ENCODE measurements around the gene CNTNAP2.

The CNTNAP2 gene

GRCh38 chr7:147941381-147941780 is 1824.8 kb downstream of the CNTNAP2 start:
- H3K79me1 ChIP-seq (ENCODE audit: low read length), result no peaks in the 10 kb centered on the region
- no peak overlapping the region for H3K23ac ChIP-seq (ENCODE audit: low read length)
- no peak overlapping the region for H2BK5ac ChIP-seq (ENCODE audit: low read depth, low read length, poor library complexity)
- no peak overlapping the region for H3K4ac ChIP-seq (ENCODE audit: low read depth, low read length)
- H3K27me3 ChIP-seq (ENCODE audit: insufficient read depth, low read length), result no peaks in the 10 kb centered on the region
- no peak overlapping the region for H4K8ac ChIP-seq (ENCODE audit: low read depth, low read length)
- H3K4me1 ChIP-seq (ENCODE audit: control insufficient read depth in 1 of 2, insufficient read depth in 2 of 2, low read length in 2 of 2), result no peaks in the 10 kb centered on the region
- H3K4me3 ChIP-seq (ENCODE audit: low read depth, low read length), result no peak overlapping the region
- H3K4me2 ChIP-seq (ENCODE audit: low read length), result no peak overlapping the region
- no peak overlapping the region for H2BK12ac ChIP-seq (ENCODE audit: low read length)
- H2AFZ ChIP-seq (ENCODE audit: insufficient read depth, low read length, poor library complexity), result no peak overlapping the region
- no peak for DNase-seq
- H4K12ac ChIP-seq (ENCODE audit: low read depth, low read length), result no peak overlapping the region
- no CpG with 5 or more reads among the region's 3 CpGs for WGBS (ENCODE audit: extremely low coverage, insufficient coverage, insufficient read length)
- H3K14ac ChIP-seq (ENCODE audit: low read length), result no peak overlapping the region
- H3K9me3 ChIP-seq (ENCODE audit: insufficient read depth, low read depth, low read length), result no peaks in the 10 kb centered on the region
- no peak overlapping the region for H2AK5ac ChIP-seq (ENCODE audit: low read length)
- H3K79me2 ChIP-seq (ENCODE audit: control insufficient read depth, insufficient read depth, low read length, poor library complexity), result no peaks in the 10 kb centered on the region
- H4K91ac ChIP-seq (ENCODE audit: low read depth, low read length), result no peak overlapping the region
- no peak overlapping the region for H2BK120ac ChIP-seq (ENCODE audit: insufficient read depth, low read length, poor library complexity)
- no peak overlapping the region for H3K18ac ChIP-seq (ENCODE audit: low read length)
- H3K27ac ChIP-seq (ENCODE audit: low read depth, low read length), result no peak overlapping the region
- no peaks in the 10 kb centered on the region for H3K36me3 ChIP-seq (ENCODE audit: control insufficient read depth in 1 of 2, insufficient read depth in 2 of 2, low read length in 2 of 2)
- H3K9ac ChIP-seq (ENCODE audit: low read length), result no peak overlapping the region

- H3K23ac ChIP-seq (ENCODE audit: low read length), result no peak overlapping the region
- no peaks in the 10 kb centered on the region for H3K36me3 ChIP-seq (ENCODE audit: control insufficient read depth in 1 of 2, insufficient read depth in 2 of 2, low read length in 2 of 2)
- no peak overlapping the region for H4K91ac ChIP-seq (ENCODE audit: low read depth, low read length)
- no peak overlapping the region for H3K14ac ChIP-seq (ENCODE audit: low read length)
- H3K9me3 ChIP-seq (ENCODE audit: insufficient read depth, low read depth, low read length), result no peaks in the 10 kb centered on the region
- no peak overlapping the region for H2BK120ac ChIP-seq (ENCODE audit: insufficient read depth, low read length, poor library complexity)
- no peak overlapping the region for H2AK5ac ChIP-seq (ENCODE audit: low read length)
- no peak overlapping the region for H4K8ac ChIP-seq (ENCODE audit: low read depth, low read length)
- H3K9ac ChIP-seq (ENCODE audit: low read length), result no peak overlapping the region
- H3K4me1 ChIP-seq (ENCODE audit: control insufficient read depth in 1 of 2, insufficient read depth in 2 of 2, low read length in 2 of 2), result no peaks in the 10 kb centered on the region
- no peak for DNase-seq
- H3K4me3 ChIP-seq (ENCODE audit: low read depth, low read length), result no peak overlapping the region
- H4K12ac ChIP-seq (ENCODE audit: low read depth, low read length), result no peak overlapping the region
- no peak overlapping the region for H3K27ac ChIP-seq (ENCODE audit: low read depth, low read length)
- H3K79me1 ChIP-seq (ENCODE audit: low read length), result no peaks in the 10 kb centered on the region
- no peak overlapping the region for H3K4ac ChIP-seq (ENCODE audit: low read depth, low read length)
- H3K79me2 ChIP-seq (ENCODE audit: control insufficient read depth, insufficient read depth, low read length, poor library complexity), result no peaks in the 10 kb centered on the region
- no peak overlapping the region for H3K4me2 ChIP-seq (ENCODE audit: low read length)
- no peak overlapping the region for H2BK5ac ChIP-seq (ENCODE audit: low read depth, low read length, poor library complexity)
- no peak overlapping the region for H2BK12ac ChIP-seq (ENCODE audit: low read length)
- H2AFZ ChIP-seq (ENCODE audit: insufficient read depth, low read length, poor library complexity), result no peak overlapping the region
- WGBS (ENCODE audit: extremely low coverage, insufficient coverage, insufficient read length), result no CpG with 5 or more reads among the region's 2 CpGs
- no peak overlapping the region for H3K18ac ChIP-seq (ENCODE audit: low read length)
- H3K27me3 ChIP-seq (ENCODE audit: insufficient read depth, low read length), result no peaks in the 10 kb centered on the region
Observed at GRCh38 chr7:147944321-147944720, 1827.7 kb downstream of the CNTNAP2 start.

- Histone ChIP-seq H4K8ac (ENCODE audit: low read depth, low read length) (no peak overlapping the region), H2BK5ac (ENCODE audit: low read depth, low read length, poor library complexity) (no peak overlapping the region), H3K4ac (ENCODE audit: low read depth, low read length) (no peak overlapping the region), H2BK12ac (ENCODE audit: low read length) (no peak overlapping the region), H3K27ac (ENCODE audit: low read depth, low read length) (no peak overlapping the region), H3K36me3 (ENCODE audit: control insufficient read depth in 1 of 2, insufficient read depth in 2 of 2, low read length in 2 of 2) (no peaks in the 10 kb centered on the region), H3K9me3 (ENCODE audit: insufficient read depth, low read depth, low read length) (no peaks in the 10 kb centered on the region), H4K12ac (ENCODE audit: low read depth, low read length) (no peak overlapping the region), H3K23ac (ENCODE audit: low read length) (no peak overlapping the region), H4K91ac (ENCODE audit: low read depth, low read length) (no peak overlapping the region), H2AK5ac (ENCODE audit: low read length) (no peak overlapping the region), H3K79me2 (ENCODE audit: control insufficient read depth, insufficient read depth, low read length, poor library complexity) (no peaks in the 10 kb centered on the region), H3K79me1 (ENCODE audit: low read length) (no peaks in the 10 kb centered on the region), H3K14ac (ENCODE audit: low read length) (no peak overlapping the region), H3K4me1 (ENCODE audit: control insufficient read depth in 1 of 2, insufficient read depth in 2 of 2, low read length in 2 of 2) (no peaks in the 10 kb centered on the region), H3K18ac (ENCODE audit: low read length) (no peak overlapping the region), H3K27me3 (ENCODE audit: insufficient read depth, low read length) (no peaks in the 10 kb centered on the region), H2BK120ac (ENCODE audit: insufficient read depth, low read length, poor library complexity) (no peak overlapping the region), H3K4me2 (ENCODE audit: low read length) (no peak overlapping the region), H3K4me3 (ENCODE audit: low read depth, low read length) (no peak overlapping the region), H2AFZ (ENCODE audit: insufficient read depth, low read length, poor library complexity) (no peak overlapping the region), H3K9ac (ENCODE audit: low read length) (no peak overlapping the region)
- no peak for DNase-seq
- WGBS (ENCODE audit: extremely low coverage, insufficient coverage, insufficient read length), result no CpG with 5 or more reads among the region's 6 CpGs
Observed at GRCh38 chr7:147952918-147953317, 1836.3 kb downstream of the CNTNAP2 start.

- no peak overlapping the region for H3K23ac ChIP-seq (ENCODE audit: low read length)
- H3K4me1 ChIP-seq (ENCODE audit: control insufficient read depth in 1 of 2, insufficient read depth in 2 of 2, low read length in 2 of 2), result no peaks in the 10 kb centered on the region
- H4K12ac ChIP-seq (ENCODE audit: low read depth, low read length), result no peak overlapping the region
- H3K27ac ChIP-seq (ENCODE audit: low read depth, low read length), result no peak overlapping the region
- no peaks in the 10 kb centered on the region for H3K9me3 ChIP-seq (ENCODE audit: insufficient read depth, low read depth, low read length)
- H3K9ac ChIP-seq (ENCODE audit: low read length), result no peak overlapping the region
- H3K18ac ChIP-seq (ENCODE audit: low read length), result no peak overlapping the region
- no peak overlapping the region for H2AFZ ChIP-seq (ENCODE audit: insufficient read depth, low read length, poor library complexity)
- no peak overlapping the region for H4K91ac ChIP-seq (ENCODE audit: low read depth, low read length)
- WGBS (ENCODE audit: extremely low coverage, insufficient coverage, insufficient read length), result no CpG with 5 or more reads among the region's 5 CpGs
- no peaks in the 10 kb centered on the region for H3K79me1 ChIP-seq (ENCODE audit: low read length)
- no peak overlapping the region for H3K4ac ChIP-seq (ENCODE audit: low read depth, low read length)
- no peak overlapping the region for H4K8ac ChIP-seq (ENCODE audit: low read depth, low read length)
- no peaks in the 10 kb centered on the region for H3K79me2 ChIP-seq (ENCODE audit: control insufficient read depth, insufficient read depth, low read length, poor library complexity)
- H3K27me3 ChIP-seq (ENCODE audit: insufficient read depth, low read length), result no peaks in the 10 kb centered on the region
- H2BK12ac ChIP-seq (ENCODE audit: low read length), result no peak overlapping the region
- no peak overlapping the region for H3K14ac ChIP-seq (ENCODE audit: low read length)
- H2AK5ac ChIP-seq (ENCODE audit: low read length), result no peak overlapping the region
- no peak overlapping the region for H2BK120ac ChIP-seq (ENCODE audit: insufficient read depth, low read length, poor library complexity)
- DNase-seq, result no peak
- no peak overlapping the region for H3K4me3 ChIP-seq (ENCODE audit: low read depth, low read length)
- H3K36me3 ChIP-seq (ENCODE audit: control insufficient read depth in 1 of 2, insufficient read depth in 2 of 2, low read length in 2 of 2), result no peaks in the 10 kb centered on the region
- no peak overlapping the region for H2BK5ac ChIP-seq (ENCODE audit: low read depth, low read length, poor library complexity)
- no peak overlapping the region for H3K4me2 ChIP-seq (ENCODE audit: low read length)
Observed at GRCh38 chr7:147968046-147968610, 1851.5 kb downstream of the CNTNAP2 start.
